IMR-90 (cell line): ENCODE data around the gene MYADML2.

Source experiments
- CEBPB ChIP-seq: IDR thresholded peaks from 2 replicates; pipeline ENCODE4 v1.6.1; 2012; ENCODE audit warnings: low read depth, low read length, improper control_type of control experiment
- CHD1 ChIP-seq: IDR thresholded peaks from 2 replicates; pipeline ENCODE4 v1.6.1; 2012; ENCODE audit warnings: low read depth, low read length, improper control_type of control experiment
- CTCF ChIP-seq: conservative IDR thresholded peaks from 2 replicates; pipeline ENCODE4 v1.5.1; 2012; ENCODE audit warnings: mild to moderate bottlenecking, low read depth, low read length, improper control_type of control experiment
- ELK1 ChIP-seq: fragments of 150-350 bp; IDR thresholded peaks from 2 replicates; pipeline ENCODE4 v1.6.1; 2016; ENCODE audit warnings: low read depth, mild to moderate bottlenecking, low read length, moderate library complexity, borderline replicate concordance
- MAFK ChIP-seq: IDR thresholded peaks from 2 replicates; pipeline ENCODE4 v1.6.1; 2012; ENCODE audit warnings: low read depth, low read length, improper control_type of control experiment
- MAZ ChIP-seq: IDR thresholded peaks from 2 replicates; pipeline ENCODE4 v1.6.1; 2012; ENCODE audit warnings: low read depth, mild to moderate bottlenecking, low read length, improper control_type of control experiment, moderate library complexity, borderline replicate concordance
- MXI1 ChIP-seq: IDR thresholded peaks from 2 replicates; pipeline ENCODE4 v1.6.1; 2012; ENCODE audit warnings: low read depth, mild to moderate bottlenecking, low read length, moderate library complexity, borderline replicate concordance
- POLR2A ChIP-seq: IDR thresholded peaks from 2 replicates; pipeline ENCODE4 v1.6.1; 2012; ENCODE audit warnings: mild to moderate bottlenecking, low read depth, low read length
- RAD21 ChIP-seq: IDR thresholded peaks from 2 replicates; pipeline ENCODE4 v1.6.1; 2012; ENCODE audit warnings: low read length, improper control_type of control experiment
- RCOR1 ChIP-seq: IDR thresholded peaks from 2 replicates; pipeline ENCODE4 v1.6.1; 2012; ENCODE audit warnings: mild to moderate bottlenecking, low read length, improper control_type of control experiment; ENCODE audit not compliant: insufficient replicate concordance
- RFX5 ChIP-seq: IDR thresholded peaks from 2 replicates; pipeline ENCODE4 v1.8.0; 2012; ENCODE audit warnings: low read depth, mild to moderate bottlenecking, low read length, moderate library complexity
- SMC3 ChIP-seq: fragments of 150-350 bp; IDR thresholded peaks from 2 replicates; pipeline ENCODE4 v1.6.1; 2016; ENCODE audit warnings: low read depth, mild to moderate bottlenecking, antibody characterized with exemption, low read length, moderate library complexity
- USF2 ChIP-seq: fragments of 150-350 bp; IDR thresholded peaks from 2 replicates; pipeline ENCODE4 v1.6.1; 2017; ENCODE audit warnings: mild to moderate bottlenecking, antibody characterized with exemption, low read length, low read depth

- no peak for TF ChIP-seq CTCF
- no peak for TF ChIP-seq POLR2A
- TF ChIP-seq RCOR1 = no peak
- TF ChIP-seq RAD21 = no peak
- no peak for TF ChIP-seq ELK1
- TF ChIP-seq USF2 = no peak
- no peak for TF ChIP-seq SMC3
- TF ChIP-seq MAFK = no peak
- TF ChIP-seq CEBPB = no peak
- TF ChIP-seq MAZ = no peak
- no peak for TF ChIP-seq RFX5
- TF ChIP-seq CHD1 = no peak
- TF ChIP-seq MXI1 = 0 out of 2 replicates have a peak, but pooled peaks have one; percentile 31
Measured at GRCh38 chr17:81898029-81898866, 48.8 kb downstream of the MYADML2 start.
